Measurements from ENCODE around the gene MS4A18. TPM values are rescaled to one million over a fixed set of nuclear protein-coding genes. Genes with fewer than 3 reads are reported as not detected.

Gene MS4A18
- total RNA-seq, 2 donors from 2014 or later, result not detected

GRCh38 chr11:60766547-60766946 lies 42.0 kb downstream of the MS4A18 start:
- H3K4me3 Mint-ChIP-seq, result no peak overlapping the region
- ATAC-seq (replicated peaks), result no peak
- H3K27me3 Mint-ChIP-seq, result peaks cover 39% of the 10 kb centered on the region
- H3K27ac Mint-ChIP-seq, result no peak overlapping the region
- no peaks in the 10 kb centered on the region for H3K9me3 Mint-ChIP-seq
- no peaks in the 10 kb centered on the region for H3K36me3 Mint-ChIP-seq (ENCODE audit: low read depth)
- H3K4me1 Mint-ChIP-seq, result peaks cover 7% of the 10 kb centered on the region

- Mint-ChIP-seq H3K4me3 (no peak overlapping the region), H3K4me1 (peaks cover 7% of the 10 kb centered on the region), H3K27ac (no peak overlapping the region), H3K27me3 (peaks cover 35% of the 10 kb centered on the region), H3K9me3 (no peaks in the 10 kb centered on the region), H3K36me3 (ENCODE audit: low read depth) (no peaks in the 10 kb centered on the region)
- no peak for ATAC-seq (replicated peaks)
Observed at GRCh38 chr11:60767388-60767811, 42.9 kb downstream of the MS4A18 start.

DNA sequence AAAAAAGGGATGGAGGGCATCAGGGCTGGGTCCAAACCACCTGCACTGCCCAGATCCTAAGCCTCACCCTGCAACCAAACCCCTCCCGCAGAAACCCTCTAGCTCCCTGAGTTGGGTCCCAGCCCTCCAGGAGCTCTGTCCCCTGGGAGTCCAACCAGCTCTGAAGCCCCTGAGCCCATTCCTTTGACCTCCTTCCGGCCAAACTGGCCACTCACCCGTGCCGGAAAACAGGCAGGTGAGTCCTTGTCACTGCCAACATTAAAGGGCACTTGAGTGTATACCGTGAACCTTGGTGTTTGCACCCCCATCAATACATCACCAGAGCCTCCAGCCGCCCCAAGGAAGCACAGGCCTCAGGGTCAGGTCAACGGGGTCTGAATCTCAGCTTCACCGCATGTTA lies 43.7 kb downstream of the MS4A18 start:
- H3K27ac Mint-ChIP-seq, result no peak overlapping the region

GRCh38 chr11:60769273-60769672 lies 44.8 kb downstream of the MS4A18 start:
- ATAC-seq (replicated peaks), result no peak
- H3K36me3 Mint-ChIP-seq (ENCODE audit: low read depth), result no peaks in the 10 kb centered on the region
- no peak overlapping the region for H3K27ac Mint-ChIP-seq
- H3K4me3 Mint-ChIP-seq, result no peak overlapping the region
- H3K9me3 Mint-ChIP-seq, result no peaks in the 10 kb centered on the region
- H3K4me1 Mint-ChIP-seq, result peaks cover 2% of the 10 kb centered on the region
- H3K27me3 Mint-ChIP-seq, result peaks cover 26% of the 10 kb centered on the region

More for the DNA sequence above, 43.7 kb downstream of the MS4A18 start:
- Mint-ChIP-seq H3K36me3 (ENCODE audit: low read depth) (no peaks in the 10 kb centered on the region), H3K4me3 (no peak overlapping the region), H3K9me3 (no peaks in the 10 kb centered on the region), H3K4me1 (peaks cover 7% of the 10 kb centered on the region), H3K27me3 (peaks cover 32% of the 10 kb centered on the region)
- no peak for ATAC-seq (replicated peaks)

- no peak for ATAC-seq (replicated peaks)
- Mint-ChIP-seq H3K4me1 (no peaks in the 10 kb centered on the region), H3K27me3 (peaks cover 22% of the 10 kb centered on the region), H3K27ac (no peak overlapping the region), H3K9me3 (no peaks in the 10 kb centered on the region), H3K36me3 (ENCODE audit: low read depth) (no peaks in the 10 kb centered on the region), H3K4me3 (no peak overlapping the region)
Observed at GRCh38 chr11:60769811-60770210, 45.3 kb downstream of the MS4A18 start.

DNA sequence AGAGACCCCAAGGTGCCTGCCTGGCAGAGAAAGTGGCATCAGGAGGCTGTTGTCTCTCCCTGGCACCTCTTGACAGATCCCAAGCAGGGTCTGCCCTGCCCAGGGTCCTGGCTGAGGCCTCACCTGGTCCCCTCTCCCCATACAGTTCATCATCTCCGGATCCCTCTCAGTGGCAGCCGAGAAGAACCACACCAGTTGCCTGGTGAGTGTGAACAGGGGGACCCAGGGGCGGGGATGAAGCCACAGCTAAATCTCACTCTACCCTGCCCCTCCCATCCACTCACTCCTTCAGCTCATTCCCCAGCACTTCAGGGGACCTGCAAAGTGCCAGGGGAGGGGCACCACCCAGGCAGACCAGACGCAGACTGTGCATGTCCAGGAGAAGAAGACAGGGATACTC lies 46.6 kb downstream of the MS4A18 start:
- Mint-ChIP-seq H3K27ac (no peak overlapping the region), H3K9me3 (no peaks in the 10 kb centered on the region)
- no peak for ATAC-seq (replicated peaks)

DNA sequence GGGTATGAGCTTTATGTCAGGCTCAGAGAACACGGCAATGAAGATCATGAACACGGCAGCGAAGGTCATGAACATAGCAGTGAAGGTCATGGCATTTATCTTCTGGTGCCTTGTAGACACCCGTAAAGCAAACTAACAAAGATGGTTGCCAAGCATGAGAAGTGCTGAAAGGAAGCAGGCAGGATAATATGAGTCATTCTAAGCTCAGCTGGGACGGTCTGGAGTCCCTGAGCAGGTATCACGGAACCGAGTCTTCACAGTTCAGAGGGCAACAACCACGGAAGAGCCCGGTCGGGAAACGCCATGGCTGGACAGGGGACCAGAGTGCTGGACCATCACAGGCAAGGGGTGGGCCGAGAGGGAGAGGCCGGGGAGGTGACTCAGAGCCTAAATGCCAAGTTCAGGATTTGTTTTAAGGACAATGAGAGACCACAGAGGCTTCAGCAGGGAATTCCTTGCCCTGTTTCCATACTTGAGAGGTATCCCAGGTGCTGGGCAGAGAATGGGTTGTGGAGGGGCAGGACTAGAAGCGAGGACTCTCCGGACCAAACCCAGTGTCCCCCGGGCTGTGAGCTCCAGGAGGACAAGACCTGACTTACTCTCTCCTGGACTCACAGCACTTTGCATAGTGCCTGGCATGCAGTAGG lies 47.5 kb downstream of the MS4A18 start:
- Mint-ChIP-seq H3K27me3 (peaks cover 12% of the 10 kb centered on the region), H3K4me3 (no peak overlapping the region), H3K27ac (no peak overlapping the region), H3K36me3 (ENCODE audit: low read depth) (no peaks in the 10 kb centered on the region), H3K4me1 (peaks cover 5% of the 10 kb centered on the region), H3K9me3 (no peaks in the 10 kb centered on the region)
- ATAC-seq (replicated peaks), result no peak

More for the DNA sequence above, 46.6 kb downstream of the MS4A18 start:
- H3K4me3 Mint-ChIP-seq, result no peak overlapping the region
- H3K27me3 Mint-ChIP-seq, result peaks cover 19% of the 10 kb centered on the region
- H3K36me3 Mint-ChIP-seq (ENCODE audit: low read depth), result no peaks in the 10 kb centered on the region
- H3K4me1 Mint-ChIP-seq, result peaks cover 5% of the 10 kb centered on the region

DNA sequence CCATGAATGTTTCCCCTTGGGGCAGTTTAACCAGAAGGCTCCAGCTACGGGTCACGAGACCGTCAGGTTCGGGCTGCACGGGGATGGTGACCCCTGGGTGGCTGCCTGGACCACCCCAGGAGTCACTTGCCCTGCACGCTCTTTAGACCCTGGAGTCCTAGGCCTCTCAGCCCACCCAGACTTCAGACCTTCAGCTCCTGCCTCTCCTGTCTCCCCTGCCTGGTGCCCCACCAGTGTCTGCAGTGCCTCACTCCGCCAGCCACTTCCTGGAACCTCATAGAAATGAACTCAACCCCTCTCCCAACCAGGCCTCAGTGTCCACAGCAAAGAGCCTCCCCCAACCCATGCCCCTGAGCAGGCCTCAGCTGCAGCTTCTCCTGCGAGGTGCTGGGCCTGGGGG lies 48.1 kb downstream of the MS4A18 start:
- no peak for ATAC-seq (replicated peaks)
- H3K27ac Mint-ChIP-seq, result no peak overlapping the region
- H3K27me3 Mint-ChIP-seq, result peaks cover 11% of the 10 kb centered on the region
- H3K4me1 Mint-ChIP-seq, result peaks cover 5% of the 10 kb centered on the region
- no peak overlapping the region for H3K4me3 Mint-ChIP-seq
- no peaks in the 10 kb centered on the region for H3K36me3 Mint-ChIP-seq (ENCODE audit: low read depth)
- no peaks in the 10 kb centered on the region for H3K9me3 Mint-ChIP-seq

- H3K36me3 Mint-ChIP-seq (ENCODE audit: low read depth), result no peaks in the 10 kb centered on the region
- H3K27ac Mint-ChIP-seq, result no peak overlapping the region
- H3K9me3 Mint-ChIP-seq, result no peaks in the 10 kb centered on the region
- peaks cover 4% of the 10 kb centered on the region for H3K27me3 Mint-ChIP-seq
- peaks cover 5% of the 10 kb centered on the region for H3K4me1 Mint-ChIP-seq
- no peak overlapping the region for H3K4me3 Mint-ChIP-seq
- no peak for ATAC-seq (replicated peaks)
Observed at GRCh38 chr11:60774726-60775125, 50.2 kb downstream of the MS4A18 start.

- ATAC-seq (replicated peaks), result peak; percentile 82
- no peaks in the 10 kb centered on the region for H3K9me3 Mint-ChIP-seq
- H3K36me3 Mint-ChIP-seq (ENCODE audit: low read depth), result no peaks in the 10 kb centered on the region
- H3K4me1 Mint-ChIP-seq, result peaks cover 5% of the 10 kb centered on the region
- peaks cover 4% of the 10 kb centered on the region for H3K27me3 Mint-ChIP-seq
- no peak overlapping the region for H3K4me3 Mint-ChIP-seq
- no peak overlapping the region for H3K27ac Mint-ChIP-seq
Observed at GRCh38 chr11:60775420-60775961, 51.0 kb downstream of the MS4A18 start.

- ATAC-seq (replicated peaks), result no peak
- H3K4me3 Mint-ChIP-seq, result no peak overlapping the region
- peaks cover 4% of the 10 kb centered on the region for H3K27me3 Mint-ChIP-seq
- no peaks in the 10 kb centered on the region for H3K36me3 Mint-ChIP-seq (ENCODE audit: low read depth)
- peaks cover 5% of the 10 kb centered on the region for H3K4me1 Mint-ChIP-seq
- no peaks in the 10 kb centered on the region for H3K9me3 Mint-ChIP-seq
- H3K27ac Mint-ChIP-seq, result no peak overlapping the region
Observed at GRCh38 chr11:60776167-60776566, 51.6 kb downstream of the MS4A18 start.

DNA sequence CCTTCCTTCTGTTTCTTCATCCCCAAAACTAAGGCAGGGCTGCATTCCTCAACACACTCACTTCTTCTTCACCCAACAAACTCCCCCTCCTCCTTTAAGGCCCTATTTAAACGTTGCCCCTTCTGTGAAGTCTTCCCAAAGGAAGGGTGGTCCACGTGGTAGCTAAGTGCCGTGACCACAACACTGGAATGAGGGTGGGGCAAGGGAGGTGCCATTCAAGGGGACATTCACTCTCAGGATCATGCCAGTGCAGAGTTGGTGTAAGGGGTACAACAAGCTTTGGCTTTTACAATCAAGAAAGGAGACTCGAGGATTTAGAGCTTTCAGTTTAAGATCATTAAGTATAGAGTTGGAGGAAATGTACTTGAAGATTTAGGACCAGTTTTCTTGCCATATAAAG lies 52.6 kb downstream of the MS4A18 start:
- Mint-ChIP-seq H3K27me3 (no peaks in the 10 kb centered on the region), H3K9me3 (no peaks in the 10 kb centered on the region), H3K4me1 (peaks cover 5% of the 10 kb centered on the region), H3K36me3 (ENCODE audit: low read depth) (no peaks in the 10 kb centered on the region), H3K4me3 (no peak overlapping the region), H3K27ac (no peak overlapping the region)
- ATAC-seq (replicated peaks), result no peak

DNA sequence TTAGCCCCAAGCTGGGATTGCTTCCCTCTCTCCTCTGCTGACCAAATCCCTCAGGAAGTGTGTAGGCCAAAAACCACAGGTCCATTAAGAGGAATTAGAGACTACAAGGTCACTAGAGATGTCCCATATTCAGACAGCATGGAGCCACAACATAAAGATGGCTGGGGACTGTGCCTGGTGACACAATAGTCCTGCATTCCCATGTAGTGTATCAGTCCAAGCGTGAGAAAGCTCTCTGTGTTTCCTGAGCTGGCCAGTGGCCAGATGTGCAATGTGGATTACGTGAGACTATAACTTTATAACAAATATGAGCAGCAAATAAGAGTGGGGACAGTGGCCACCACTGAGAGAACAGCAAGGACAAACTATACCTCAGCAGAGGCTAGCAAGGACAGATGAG lies 53.1 kb downstream of the MS4A18 start:
- ATAC-seq (replicated peaks), result no peak
- Mint-ChIP-seq H3K9me3 (no peaks in the 10 kb centered on the region), H3K4me1 (peaks cover 5% of the 10 kb centered on the region)

DNA sequence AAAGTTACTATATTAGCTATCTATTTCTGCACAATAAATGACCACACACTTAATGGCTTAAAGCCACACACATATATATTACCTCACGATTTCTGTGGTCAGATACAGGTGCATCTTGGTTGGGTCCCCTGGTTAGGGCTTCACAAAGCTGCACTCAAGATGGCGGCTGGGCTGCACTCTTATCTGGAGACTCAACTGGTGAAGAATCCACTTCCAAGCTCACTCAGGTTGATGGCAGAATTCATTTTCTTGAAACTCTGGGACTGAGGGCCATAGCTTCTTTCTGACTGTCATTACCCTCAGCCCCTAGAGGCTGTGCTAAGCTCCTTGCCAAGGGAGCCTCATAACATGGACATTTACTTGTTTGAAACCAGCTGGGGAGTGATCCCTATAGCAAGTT lies 55.5 kb downstream of the MS4A18 start:
- Mint-ChIP-seq H3K27ac (no peak overlapping the region), H3K4me1 (peaks cover 5% of the 10 kb centered on the region), H3K9me3 (no peaks in the 10 kb centered on the region), H3K36me3 (ENCODE audit: low read depth) (no peaks in the 10 kb centered on the region), H3K4me3 (no peak overlapping the region), H3K27me3 (no peaks in the 10 kb centered on the region)
- ATAC-seq (replicated peaks), result no peak

More for the DNA sequence above, 53.1 kb downstream of the MS4A18 start:
- Mint-ChIP-seq H3K36me3 (ENCODE audit: low read depth) (no peaks in the 10 kb centered on the region), H3K27me3 (no peaks in the 10 kb centered on the region), H3K4me3 (no peak overlapping the region), H3K27ac (no peak overlapping the region)

GRCh38 chr11:60780774-60781173 lies 56.3 kb downstream of the MS4A18 start:
- Mint-ChIP-seq H3K36me3 (ENCODE audit: low read depth) (no peaks in the 10 kb centered on the region), H3K4me1 (no peaks in the 10 kb centered on the region), H3K27ac (no peak overlapping the region), H3K27me3 (no peaks in the 10 kb centered on the region), H3K4me3 (no peak overlapping the region), H3K9me3 (no peaks in the 10 kb centered on the region)
- ATAC-seq (replicated peaks), result no peak

Data from activated T-helper 17 cell treated with anti-CD3 and anti-CD28 coated beads, Interleukin-2, amount 50 U/mL, for 72 hours (primary cell).